Limb (tissue), 2 donors: ENCODE data around the gene KIAA1217.

Source experiments
- DNase-seq, 2 donors: peaks; one replicate each; pipeline ENCODE4 v3.0.0-alpha.2; 2016; ENCODE audit errors: extremely low spot score in 2 of 2

The KIAA1217 gene

GRCh38 chr10:24574578-24575155 lies 365.7 kb downstream of the KIAA1217 start:
- DNase-seq: no peak

- no peak for DNase-seq
These were observed 366.6 kb downstream of the KIAA1217 start for GRCh38 chr10:24575481-24576002.

- DNase-seq: no peak
These were observed 370.5 kb downstream of the KIAA1217 start for GRCh38 chr10:24579448-24579847.

- DNase-seq: no peak
These were observed 371.0 kb downstream of the KIAA1217 start for GRCh38 chr10:24579906-24580305.

DNA sequence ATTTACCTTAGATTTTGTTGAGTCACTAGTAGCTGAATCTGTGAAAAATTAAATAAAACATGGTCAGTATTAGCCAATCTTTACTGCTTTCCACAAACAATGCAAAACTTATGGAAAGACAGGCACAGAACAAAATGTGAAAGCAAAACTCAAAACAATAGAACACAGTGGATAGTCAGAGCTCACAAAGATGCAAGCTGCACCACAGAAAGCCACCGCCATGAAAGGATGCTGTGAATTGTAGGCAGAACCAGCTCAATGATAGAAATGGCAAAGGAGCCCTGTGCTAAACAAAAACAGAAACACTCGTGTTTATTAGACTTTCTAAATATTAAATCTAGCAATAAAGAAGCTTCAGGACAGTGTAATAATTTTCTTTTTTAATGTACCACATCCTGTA lies 380.3 kb downstream of the KIAA1217 start:
- no peak for DNase-seq

DNA sequence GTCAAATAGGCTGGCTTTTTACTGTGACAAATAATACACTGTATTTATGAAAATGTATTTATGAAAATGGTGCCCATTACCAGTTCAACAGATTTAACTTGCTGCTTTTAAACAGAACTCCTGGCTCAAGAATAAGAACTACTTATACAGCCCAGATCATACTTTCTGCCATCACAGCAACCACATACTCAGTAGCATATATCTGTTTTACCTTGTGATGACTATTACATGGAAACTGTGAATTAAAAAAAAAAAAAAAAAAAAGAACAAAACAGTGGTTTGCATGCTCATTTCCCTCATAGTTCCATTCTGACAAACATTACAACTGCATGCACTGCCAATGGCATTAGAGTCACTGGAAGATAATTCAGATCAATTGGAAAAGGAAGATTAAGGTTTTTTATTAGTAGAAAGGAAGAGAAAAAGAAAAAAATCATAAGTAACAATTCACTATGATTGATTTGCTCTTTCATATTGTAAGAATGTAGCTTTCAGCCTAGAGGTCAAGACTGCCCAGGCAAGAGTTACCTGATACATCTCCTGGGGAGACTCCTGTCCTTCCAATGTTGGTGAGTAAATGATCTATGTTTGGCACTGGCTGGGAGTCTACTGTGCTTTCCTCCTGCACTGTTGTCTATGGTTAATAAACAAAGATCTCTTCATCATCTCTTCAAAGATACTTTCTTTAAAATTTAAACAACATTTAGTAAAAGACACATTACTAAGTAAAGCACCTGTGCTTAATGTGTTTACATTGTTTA lies 381.9 kb downstream of the KIAA1217 start:
- DNase-seq: no peak

DNA sequence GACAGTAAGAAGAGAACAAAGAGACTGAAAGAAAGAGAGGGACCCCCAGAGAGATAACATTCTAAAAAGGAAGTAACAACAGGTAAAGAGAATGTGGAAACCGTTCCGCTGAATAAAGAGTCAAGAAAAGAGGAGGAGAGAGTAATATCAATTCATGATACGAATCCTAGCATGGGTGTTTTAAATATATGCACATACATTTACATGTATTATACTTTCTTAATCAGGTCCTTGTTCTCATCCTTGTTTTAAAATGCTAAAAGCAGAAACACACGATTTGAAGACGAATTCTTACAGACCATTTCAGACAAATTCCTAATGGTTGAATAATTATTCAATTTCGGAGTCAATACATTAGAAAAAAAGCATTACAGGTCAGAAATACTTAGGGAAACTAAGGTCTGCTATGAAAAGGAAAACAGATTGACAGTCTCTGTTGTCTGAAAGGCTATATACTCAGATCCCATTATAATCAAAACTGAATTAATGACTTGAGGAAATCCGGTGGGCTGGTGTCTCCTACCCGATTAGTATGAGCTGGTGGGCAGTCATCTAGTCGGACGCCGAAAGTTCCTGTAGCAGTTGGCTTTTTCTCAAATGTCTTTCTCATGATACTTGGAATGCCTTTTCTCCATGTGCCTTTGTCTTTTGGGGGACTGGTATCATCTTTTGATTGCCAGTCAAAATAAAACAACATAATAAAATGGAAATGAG lies 387.4 kb downstream of the KIAA1217 start:
- no peak for DNase-seq

GRCh38 chr10:24597426-24597825 lies 388.5 kb downstream of the KIAA1217 start:
- no peak for DNase-seq
